ENCODE data around the gene GPR160. TPM values are rescaled to one million over a fixed set of nuclear protein-coding genes. Genes with fewer than 3 reads are reported as not detected.

Gene GPR160
- total RNA-seq, 3 donors from 2014 or later (not counting 1 experiment from before 2014, with no cell fraction given) = 1.8 to 5.5 (median 3.8) TPM

DNA sequence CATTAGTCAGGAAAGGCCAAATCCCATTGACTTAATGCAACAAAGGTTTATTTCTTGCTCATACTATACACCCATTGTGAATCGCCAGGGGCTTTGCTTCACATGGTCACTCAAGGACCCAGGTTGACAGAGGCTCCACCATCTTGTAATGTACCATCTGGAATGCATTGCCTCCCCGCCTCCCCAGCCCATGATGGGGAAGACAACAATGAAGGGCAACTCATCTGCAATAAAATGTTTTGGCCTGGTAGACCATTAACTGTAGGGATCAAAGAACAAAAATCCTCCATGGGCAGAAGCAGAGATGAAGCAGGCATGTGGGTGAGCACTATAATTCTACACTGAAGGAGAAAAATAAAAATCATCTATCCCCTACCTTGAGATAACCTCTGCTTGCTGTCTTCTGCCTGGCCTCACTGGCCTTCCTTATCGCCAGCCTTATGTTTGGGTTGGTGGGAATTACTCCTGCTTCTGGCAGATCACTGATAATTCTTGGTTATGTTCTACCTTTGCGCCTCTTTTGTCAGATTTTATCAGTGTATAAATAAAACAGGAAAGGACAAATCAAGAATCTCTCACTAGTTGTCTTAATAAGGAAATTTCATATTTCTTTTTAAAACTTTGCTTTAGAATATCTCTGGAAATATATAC lies 37.8 kb downstream of the GPR160 start:
- Mint-ChIP-seq H3K4me1 (no peaks in the 10 kb centered on the region), H3K9me3 (no peaks in the 10 kb centered on the region), H3K27ac (no peak overlapping the region), H3K36me3 (peaks cover 5% of the 10 kb centered on the region), H3K4me3 (no peak overlapping the region), H3K27me3 (ENCODE audit: low read depth in 2 of 2) (no peaks in the 10 kb centered on the region)
- H3K36me3 ChIP-seq (ENCODE audit: control insufficient read depth, insufficient read depth, low read length) = peaks cover 2% of the 10 kb centered on the region
- DNase-seq (no peak), ATAC-seq (no peak)
- H3K4me1 ChIP-seq (ENCODE audit: control insufficient read depth, insufficient read depth, low read length) = no peaks in the 10 kb centered on the region
- H3K9me3 ChIP-seq (ENCODE audit: control insufficient read depth, insufficient read depth, low read length) = no peaks in the 10 kb centered on the region
- H3K4me3 ChIP-seq (ENCODE audit: low read length) = no peak overlapping the region
- TF ChIP-seq, protein P1, sequence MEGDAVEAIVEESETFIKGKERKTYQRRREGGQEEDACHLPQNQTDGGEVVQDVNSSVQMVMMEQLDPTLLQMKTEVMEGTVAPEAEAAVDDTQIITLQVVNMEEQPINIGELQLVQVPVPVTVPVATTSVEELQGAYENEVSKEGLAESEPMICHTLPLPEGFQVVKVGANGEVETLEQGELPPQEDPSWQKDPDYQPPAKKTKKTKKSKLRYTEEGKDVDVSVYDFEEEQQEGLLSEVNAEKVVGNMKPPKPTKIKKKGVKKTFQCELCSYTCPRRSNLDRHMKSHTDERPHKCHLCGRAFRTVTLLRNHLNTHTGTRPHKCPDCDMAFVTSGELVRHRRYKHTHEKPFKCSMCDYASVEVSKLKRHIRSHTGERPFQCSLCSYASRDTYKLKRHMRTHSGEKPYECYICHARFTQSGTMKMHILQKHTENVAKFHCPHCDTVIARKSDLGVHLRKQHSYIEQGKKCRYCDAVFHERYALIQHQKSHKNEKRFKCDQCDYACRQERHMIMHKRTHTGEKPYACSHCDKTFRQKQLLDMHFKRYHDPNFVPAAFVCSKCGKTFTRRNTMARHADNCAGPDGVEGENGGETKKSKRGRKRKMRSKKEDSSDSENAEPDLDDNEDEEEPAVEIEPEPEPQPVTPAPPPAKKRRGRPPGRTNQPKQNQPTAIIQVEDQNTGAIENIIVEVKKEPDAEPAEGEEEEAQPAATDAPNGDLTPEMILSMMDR (IDR thresholded peaks at IDR 0.05) = no peak
- H3K27ac ChIP-seq (ENCODE audit: low read length) = no peak overlapping the region
- intact Hi-C loops (cut with micrococcal nuclease) = no loop called here
- no peaks in the 10 kb centered on the region for H3K27me3 ChIP-seq (ENCODE audit: control insufficient read depth, insufficient read depth, low read length)
- WGBS (ENCODE audit: insufficient coverage) = 73% methylated on average over 2 of the region's 4 CpGs

DNA sequence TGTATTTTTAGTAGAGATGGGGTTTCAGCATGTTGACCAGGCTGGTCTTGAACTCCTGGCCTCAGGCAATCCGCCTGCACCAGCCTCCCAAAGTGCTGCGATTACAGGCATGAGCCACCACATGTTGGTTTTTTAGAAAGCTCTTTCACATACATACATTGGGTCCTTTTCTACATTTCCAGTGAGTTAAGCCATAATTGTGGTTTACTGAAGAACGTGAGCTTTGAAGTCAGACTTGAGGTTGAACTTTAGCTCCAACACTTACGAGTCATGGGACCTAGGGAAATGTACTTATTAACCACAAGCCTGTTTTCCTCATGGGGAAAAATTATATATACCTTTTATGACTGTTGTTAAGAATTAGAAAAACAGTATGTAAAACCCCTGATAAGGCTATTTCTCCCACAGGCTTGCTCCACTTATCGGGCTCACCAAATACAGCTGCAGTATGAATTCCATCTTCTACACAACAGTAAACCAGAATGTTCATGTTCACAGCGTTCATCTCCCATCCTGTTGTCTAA lies 39.0 kb downstream of the GPR160 start:
- TF ChIP-seq, protein P1 (IDR thresholded peaks at IDR 0.05) = no peak
- Mint-ChIP-seq H3K4me1 (no peaks in the 10 kb centered on the region), H3K27ac (no peak overlapping the region), H3K4me3 (no peak overlapping the region), H3K9me3 (no peaks in the 10 kb centered on the region), H3K36me3 (peaks cover 5% of the 10 kb centered on the region), H3K27me3 (ENCODE audit: low read depth in 2 of 2) (no peaks in the 10 kb centered on the region)
- ATAC-seq (no peak), DNase-seq (no peak)
- no peaks in the 10 kb centered on the region for H3K4me1 ChIP-seq (ENCODE audit: control insufficient read depth, insufficient read depth, low read length)
- 75% methylated on average over 6 of the region's 6 CpGs for WGBS (ENCODE audit: insufficient coverage)
- H3K9me3 ChIP-seq (ENCODE audit: control insufficient read depth, insufficient read depth, low read length) = no peaks in the 10 kb centered on the region
- no peak overlapping the region for H3K4me3 ChIP-seq (ENCODE audit: low read length)
- H3K27ac ChIP-seq (ENCODE audit: low read length) = no peak overlapping the region
- intact Hi-C loops (cut with micrococcal nuclease) = no loop called here
- peaks cover 2% of the 10 kb centered on the region for H3K36me3 ChIP-seq (ENCODE audit: control insufficient read depth, insufficient read depth, low read length)
- no peaks in the 10 kb centered on the region for H3K27me3 ChIP-seq (ENCODE audit: control insufficient read depth, insufficient read depth, low read length)

- H3K9me3 ChIP-seq (ENCODE audit: control insufficient read depth, insufficient read depth, low read length) = no peaks in the 10 kb centered on the region
- peaks cover 2% of the 10 kb centered on the region for H3K36me3 ChIP-seq (ENCODE audit: control insufficient read depth, insufficient read depth, low read length)
- H3K4me3 ChIP-seq (ENCODE audit: low read length) = no peak overlapping the region
- Mint-ChIP-seq H3K27ac (no peak overlapping the region), H3K27me3 (ENCODE audit: low read depth in 2 of 2) (no peaks in the 10 kb centered on the region), H3K4me1 (no peaks in the 10 kb centered on the region), H3K9me3 (no peaks in the 10 kb centered on the region), H3K4me3 (no peak overlapping the region), H3K36me3 (peaks cover 5% of the 10 kb centered on the region)
- TF ChIP-seq, protein P1 (IDR thresholded peaks at IDR 0.05) = no peak
- DNase-seq (no peak), ATAC-seq (no peak)
- no peaks in the 10 kb centered on the region for H3K4me1 ChIP-seq (ENCODE audit: control insufficient read depth, insufficient read depth, low read length)
- intact Hi-C loops (cut with micrococcal nuclease) = no loop called here
- H3K27ac ChIP-seq (ENCODE audit: low read length) = no peak overlapping the region
- H3K27me3 ChIP-seq (ENCODE audit: control insufficient read depth, insufficient read depth, low read length) = no peaks in the 10 kb centered on the region
- WGBS (ENCODE audit: insufficient coverage) = 90% methylated on average over 10 of the region's 10 CpGs
These were observed 39.6 kb downstream of the GPR160 start for GRCh38 chr3:170077361-170077760.

Measured in natural killer cell (primary cell).